GM12892 (cell line): ENCODE data around the gene ZNF451.

Experiments
- POLR2A ChIP-seq: IDR thresholded peaks from 2 replicates; pipeline ENCODE4 v1.6.1; 2011; ENCODE audit warnings: low read depth, low read length, control low read depth
- POLR2AphosphoS5 ChIP-seq: IDR thresholded peaks from 2 replicates; pipeline ENCODE4 v1.6.1; 2011; ENCODE audit warnings: low read depth, low read length, control low read depth
- TAF1 ChIP-seq: IDR thresholded peaks from 2 replicates; pipeline ENCODE4 v1.6.1; 2011; ENCODE audit warnings: low read depth, mild to moderate bottlenecking, control low read depth, low read length, borderline replicate concordance

DNA sequence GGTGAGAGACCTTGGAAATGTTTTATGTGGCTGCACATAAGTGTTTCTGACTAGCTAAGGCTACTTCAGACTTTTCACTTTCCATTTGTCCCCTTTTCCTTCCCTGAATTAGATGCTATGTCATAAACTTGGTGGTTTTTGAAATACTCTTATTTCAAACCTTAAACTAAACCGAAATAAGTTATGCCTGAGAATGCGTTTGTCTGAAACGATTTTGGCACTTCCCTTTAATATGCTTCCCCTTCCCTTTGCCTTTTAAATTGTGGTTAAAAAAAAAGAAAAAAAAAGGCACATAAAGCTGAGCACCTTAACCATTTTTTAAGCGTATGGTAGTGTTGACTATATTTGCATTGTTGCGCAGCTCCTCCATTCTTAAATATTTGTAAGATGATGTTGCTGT, 14.3 kb downstream of the ZNF451 start:
- TF ChIP-seq POLR2AphosphoS5: no peak
- no peak for TF ChIP-seq POLR2A
- TF ChIP-seq TAF1: no peak
